ENCODE data around the gene TRUB2. TPM values are rescaled to one million over a fixed set of nuclear protein-coding genes. Genes with fewer than 3 reads are reported as not detected.

Gene TRUB2
- total RNA-seq, 1 experiment from 2014 or later = 42.1 TPM

- Histone ChIP-seq H3K9me2 (ENCODE audit: insufficient read depth) (no peaks in the 10 kb centered on the region), H3K36me3 (ENCODE audit: control insufficient read depth in 1 of 2, insufficient read depth in 2 of 2, low read length in 2 of 2) (peaks cover 7 to 8% of the 10 kb centered on the region in 2 experiments; a peak in 2 of 4 replicates), H4K20me1 (ENCODE audit: insufficient read depth) (no peaks in the 10 kb centered on the region), H3K4me1 (ENCODE audit: control insufficient read depth in 1 of 2, insufficient read depth in 2 of 2, low read length in 2 of 2) (peaks cover 11 to 25% of the 10 kb centered on the region in 2 experiments), H3K9me3 (ENCODE audit: control insufficient read depth in 1 of 2, insufficient read depth in 1 of 2, low read depth in 1 of 2, low read length in 2 of 2) (no peaks in the 10 kb centered on the region), H2AFZ (ENCODE audit: low read depth, low read length, poor library complexity, severe bottlenecking) (no peak overlapping the region), H3K79me2 (ENCODE audit: insufficient read depth, low read length) (peaks cover 21% of the 10 kb centered on the region), H3K4me2 (ENCODE audit: low read length) (peak overlapping the region; percentile 93), H3K4me3 (replicated peaks in 1 of 2; ENCODE audit: low read depth in 1 of 2, low read length in 2 of 2) (peak overlapping the region; percentile 91 to 99), H3K27me3 (ENCODE audit: insufficient read depth, low read length) (no peaks in the 10 kb centered on the region), H3K9ac (ENCODE audit: low read length) (peak overlapping the region; percentile 88), H3K27ac (ENCODE audit: low read depth, low read length) (peak overlapping the region; percentile 73)
- BruUV-seq (replicated peaks) = TSS peak; percentile 69
- no peak for DNase-seq (ENCODE audit: low read depth, low spot score)
- ChIA-PET RAD21 (ENCODE audit: low non-redundant PET in 1 of 2, low total read pairs in 2 of 2, uncharacterized antibody in 2 of 2, unreplicated experiment in 2 of 2) (interaction anchor here in 1 of 2 experiments (0.9 kb wide), 1 partner anchor 18 kb away, joined by 3 read pairs; no protein-coding TSS in a partner anchor), CTCF (interaction anchor here (0.9 to 1.0 kb wide), 2 partner anchors 8 to 19 kb away, joined by 3 read pairs; no protein-coding TSS in a partner anchor), POLR2A (interaction anchor here (1.0 to 1.1 kb wide), 2 partner anchors 10 to 85 kb away, joined by 3 read pairs; no protein-coding TSS in a partner anchor)
- no peak for TF ChIP-seq CBX3 (IDR thresholded peaks at IDR 0.05; ENCODE audit: low read depth)
- no peak for TF ChIP-seq YY1 (IDR thresholded peaks at IDR 0.05; ENCODE audit: extremely low read depth, insufficient replicate concordance, low read depth, low read length)
- TF ChIP-seq POLR2A (IDR thresholded peaks at IDR 0.05; ENCODE audit: borderline replicate concordance, extremely low read depth, insufficient read depth, insufficient read length) = no peak
- TF ChIP-seq ZBTB33 (IDR thresholded peaks at IDR 0.05; ENCODE audit: extremely low read depth, insufficient replicate concordance, low read length) = no peak
- no peak for TF ChIP-seq POLR2AphosphoS5 (IDR thresholded peaks at IDR 0.05; ENCODE audit: low read depth, low read length)
- TF ChIP-seq FOSL1 (IDR thresholded peaks at IDR 0.05; ENCODE audit: low read depth) = no peak
- TF ChIP-seq RAD21 (IDR thresholded peaks at IDR 0.05; ENCODE audit: low read depth) = no peak
- TF ChIP-seq EGR1 (IDR thresholded peaks at IDR 0.05; ENCODE audit: low read depth) = no peak
- no peak for TF ChIP-seq TCF7L2 (IDR thresholded peaks at IDR 0.05; ENCODE audit: borderline replicate concordance, extremely low read depth, insufficient read depth, insufficient read length)
- no peak for TF ChIP-seq JUND (IDR thresholded peaks at IDR 0.05)
- TF ChIP-seq ATF3 (IDR thresholded peaks at IDR 0.05) = no peak
- no peak for TF ChIP-seq MAX (IDR thresholded peaks at IDR 0.05)
- intact Hi-C loops (cut with micrococcal nuclease) = no loop called here
- peak; percentile 13 for ATAC-seq
Measured at GRCh38 chr9:128276574-128277270, 45.5 kb downstream of the TRUB2 start.

Data from HCT116 (cell line).